ENCODE results near the gene PNISR.

DNA sequence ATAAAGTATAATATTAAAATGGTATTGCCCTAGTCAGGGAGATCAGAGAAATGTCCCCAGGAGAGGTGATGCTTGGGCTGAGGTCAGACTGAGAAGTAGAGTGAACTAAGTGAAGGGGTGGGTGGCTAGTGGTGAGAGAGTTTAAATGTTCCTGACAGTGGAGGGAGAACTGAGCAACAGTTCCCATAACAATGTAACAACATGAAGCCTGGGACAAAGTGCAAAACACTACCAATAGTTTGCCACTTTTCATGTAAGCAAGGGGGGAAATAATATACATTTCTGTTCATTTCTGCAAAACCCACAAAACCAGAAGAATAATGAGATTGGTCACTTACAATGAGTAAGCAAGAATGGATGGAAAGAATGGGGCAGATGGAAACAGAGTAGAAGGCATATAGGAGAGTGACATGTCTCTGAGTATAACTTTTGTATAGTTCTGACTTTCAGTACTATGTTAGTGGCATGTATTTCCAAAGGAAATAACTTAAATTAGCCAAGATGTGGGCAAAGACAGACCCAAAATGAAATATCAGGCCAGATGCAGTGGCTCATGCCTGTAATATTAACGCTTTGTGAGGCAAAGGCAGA, 62.3 kb downstream of the PNISR start:
- no peak for TF ChIP-seq CTCF (IDR thresholded peaks at IDR 0.05)
- TF ChIP-seq POLR2AphosphoS5 (IDR thresholded peaks at IDR 0.05; ENCODE audit: low read depth, low read length) = no peak
- TF ChIP-seq TEAD4 (IDR thresholded peaks at IDR 0.05; ENCODE audit: borderline replicate concordance, insufficient read depth) = no peak
- TF ChIP-seq RCOR1 (IDR thresholded peaks at IDR 0.05; ENCODE audit: low read length) = no peak
- TF ChIP-seq JUND (IDR thresholded peaks at IDR 0.05) = no peak
- no peak for TF ChIP-seq EZH2phosphoT487 (IDR thresholded peaks at IDR 0.05; ENCODE audit: borderline replicate concordance, low read depth)
- no peak for TF ChIP-seq TCF12 (IDR thresholded peaks at IDR 0.05)
- no peak for TF ChIP-seq EP300 (IDR thresholded peaks at IDR 0.05; ENCODE audit: borderline replicate concordance in 1 of 2, low read depth in 1 of 2, low read length in 1 of 2)
- TF ChIP-seq, protein P1, sequence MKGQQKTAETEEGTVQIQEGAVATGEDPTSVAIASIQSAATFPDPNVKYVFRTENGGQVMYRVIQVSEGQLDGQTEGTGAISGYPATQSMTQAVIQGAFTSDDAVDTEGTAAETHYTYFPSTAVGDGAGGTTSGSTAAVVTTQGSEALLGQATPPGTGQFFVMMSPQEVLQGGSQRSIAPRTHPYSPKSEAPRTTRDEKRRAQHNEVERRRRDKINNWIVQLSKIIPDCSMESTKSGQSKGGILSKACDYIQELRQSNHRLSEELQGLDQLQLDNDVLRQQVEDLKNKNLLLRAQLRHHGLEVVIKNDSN (IDR thresholded peaks at IDR 0.05; ENCODE audit: borderline replicate concordance, low read depth) = no peak
- no peak for TF ChIP-seq SIN3A (IDR thresholded peaks at IDR 0.05; ENCODE audit: borderline replicate concordance, low read depth, low read length)
- no peak for TF ChIP-seq RAD21 (IDR thresholded peaks at IDR 0.05; ENCODE audit: low read length)
- no peak for TF ChIP-seq MAX (IDR thresholded peaks at IDR 0.05; ENCODE audit: low read depth)
